Neural crest cell (in vitro differentiated cells): ENCODE results near the gene LDLRAD1. TPM values are rescaled to one million over a fixed set of nuclear protein-coding genes. Genes with fewer than 3 reads are reported as not detected.

Experiments used
- DNase-seq: peaks from one replicate; pipeline ENCODE4 v3.0.0; 2021; ENCODE audit warnings: low read depth, mixed read lengths, low spot score
- H3K27ac Mint-ChIP-seq: one replicate; pipeline ENCODE4 v1.8.0; 2021; ENCODE audit warnings: mild to moderate bottlenecking, mixed read lengths; ENCODE audit not compliant: unreplicated experiment
- H3K27me3 Mint-ChIP-seq: 2 replicates; pipeline ENCODE4 v1.8.0; 2021; ENCODE audit warnings: low read depth, mild to moderate bottlenecking, mixed read lengths
- H3K36me3 Mint-ChIP-seq: 2 replicates; pipeline ENCODE4 v1.8.0; 2021; ENCODE audit warnings: low read depth, mild to moderate bottlenecking, mixed read lengths
- H3K4me1 Mint-ChIP-seq: 2 replicates; pipeline ENCODE4 v1.8.0; 2021; ENCODE audit warnings: mixed read lengths
- H3K4me3 Mint-ChIP-seq: one replicate; pipeline ENCODE4 v1.8.0; 2021; ENCODE audit warnings: mild to moderate bottlenecking, mixed read lengths
- H3K9me3 Mint-ChIP-seq: 2 replicates; pipeline ENCODE4 v1.8.0; 2021; ENCODE audit warnings: mixed read lengths
- total RNA-seq: library from RNA; stranded (reverse); gene quantifications from 2 replicates; pipeline ENCODE4 v1.2.1, GENCODE V29; 2021
- TF ChIP-seq, protein P1 (sequence below): fragments of 200-600 bp; sonication (generic); conservative IDR thresholded peaks from 2 replicates; pipeline ENCODE4 v1.5.0; 2021; ENCODE audit warnings: antibody characterized with exemption, mild to moderate bottlenecking

The LDLRAD1 gene
- total RNA-seq, 1 donor from 2014 or later = not detected

DNA sequence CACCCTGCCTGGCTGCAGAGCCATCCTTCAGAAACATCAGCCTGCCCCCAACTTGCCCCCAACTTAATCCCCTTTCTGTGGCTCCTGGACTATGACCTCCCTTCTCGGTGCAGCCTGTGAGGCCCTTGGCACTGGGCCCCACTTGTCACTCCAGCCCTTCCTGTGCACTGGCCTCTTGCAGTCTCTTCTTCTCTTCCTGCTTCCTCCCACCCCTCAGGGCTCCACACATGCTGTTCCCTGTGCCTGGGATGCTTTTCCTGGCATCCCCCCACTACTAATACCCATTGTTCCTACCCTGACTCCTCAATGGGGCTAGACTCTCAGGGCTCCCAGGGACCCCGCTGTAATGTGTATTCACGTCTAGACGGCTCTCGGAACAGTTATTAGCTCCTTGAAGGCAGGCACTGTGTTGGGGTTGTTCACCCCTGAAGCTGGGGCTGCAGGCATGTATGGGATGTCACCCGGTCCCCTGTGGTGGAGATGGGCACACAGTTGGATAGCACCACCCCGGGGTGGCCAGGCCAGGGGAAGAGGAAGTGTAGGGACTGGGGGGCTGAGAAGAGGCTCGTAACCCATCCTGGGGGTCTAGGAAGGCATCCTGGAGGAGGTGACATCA, 4.5 kb downstream of the LDLRAD1 start:
- Mint-ChIP-seq H3K9me3 (no peaks in the 10 kb centered on the region), H3K36me3 (no peaks in the 10 kb centered on the region), H3K4me1 (no peaks in the 10 kb centered on the region), H3K27me3 (peaks cover 33% of the 10 kb centered on the region), H3K27ac (no peak overlapping the region), H3K4me3 (no peak overlapping the region)
- TF ChIP-seq, protein P1, sequence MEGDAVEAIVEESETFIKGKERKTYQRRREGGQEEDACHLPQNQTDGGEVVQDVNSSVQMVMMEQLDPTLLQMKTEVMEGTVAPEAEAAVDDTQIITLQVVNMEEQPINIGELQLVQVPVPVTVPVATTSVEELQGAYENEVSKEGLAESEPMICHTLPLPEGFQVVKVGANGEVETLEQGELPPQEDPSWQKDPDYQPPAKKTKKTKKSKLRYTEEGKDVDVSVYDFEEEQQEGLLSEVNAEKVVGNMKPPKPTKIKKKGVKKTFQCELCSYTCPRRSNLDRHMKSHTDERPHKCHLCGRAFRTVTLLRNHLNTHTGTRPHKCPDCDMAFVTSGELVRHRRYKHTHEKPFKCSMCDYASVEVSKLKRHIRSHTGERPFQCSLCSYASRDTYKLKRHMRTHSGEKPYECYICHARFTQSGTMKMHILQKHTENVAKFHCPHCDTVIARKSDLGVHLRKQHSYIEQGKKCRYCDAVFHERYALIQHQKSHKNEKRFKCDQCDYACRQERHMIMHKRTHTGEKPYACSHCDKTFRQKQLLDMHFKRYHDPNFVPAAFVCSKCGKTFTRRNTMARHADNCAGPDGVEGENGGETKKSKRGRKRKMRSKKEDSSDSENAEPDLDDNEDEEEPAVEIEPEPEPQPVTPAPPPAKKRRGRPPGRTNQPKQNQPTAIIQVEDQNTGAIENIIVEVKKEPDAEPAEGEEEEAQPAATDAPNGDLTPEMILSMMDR = no peak
- DNase-seq = no peak

DNA sequence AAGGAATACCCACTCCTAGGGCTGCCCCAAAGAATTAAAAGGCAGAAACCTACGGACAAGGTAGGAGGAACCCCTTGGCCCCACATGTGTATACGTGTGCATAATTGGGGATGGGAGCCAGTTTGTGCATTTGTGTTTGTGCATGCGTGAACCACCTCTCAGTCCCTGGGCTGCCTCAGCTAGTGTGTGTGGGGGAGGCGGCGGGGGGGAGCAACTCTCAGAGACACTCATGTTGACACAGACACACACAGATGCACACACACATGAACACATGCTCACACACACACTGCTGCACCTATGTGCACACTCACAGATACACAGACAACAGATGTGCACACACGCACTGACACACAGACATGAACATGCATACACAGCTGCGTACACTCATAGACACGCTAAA, 5.1 kb downstream of the LDLRAD1 start:
- H3K9me3 Mint-ChIP-seq = no peaks in the 10 kb centered on the region
- H3K27ac Mint-ChIP-seq = no peak overlapping the region
- no peak overlapping the region for H3K4me3 Mint-ChIP-seq
- H3K4me1 Mint-ChIP-seq = no peaks in the 10 kb centered on the region
- H3K27me3 Mint-ChIP-seq = peaks cover 30% of the 10 kb centered on the region
- no peak for DNase-seq
- TF ChIP-seq, protein P1 = no peak
- no peaks in the 10 kb centered on the region for H3K36me3 Mint-ChIP-seq

DNA sequence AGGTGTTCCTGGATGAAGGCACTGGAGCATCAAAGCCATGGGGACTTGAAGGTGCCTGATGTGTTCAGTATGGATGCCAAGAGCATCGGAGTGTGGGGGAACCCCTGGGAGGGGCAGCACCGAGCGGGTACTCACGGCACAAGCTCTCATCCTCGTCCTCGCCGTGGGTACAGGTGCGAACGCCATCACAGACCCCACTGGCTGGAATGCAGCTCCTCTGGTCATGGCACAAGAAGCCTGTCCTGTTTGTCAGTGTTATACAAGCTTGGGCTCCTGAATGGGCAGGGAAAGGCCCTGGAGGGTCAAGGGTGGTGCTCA, 6.0 kb downstream of the LDLRAD1 start:
- H3K4me1 Mint-ChIP-seq = no peaks in the 10 kb centered on the region
- H3K4me3 Mint-ChIP-seq = no peak overlapping the region
- TF ChIP-seq, protein P1 = no peak
- H3K36me3 Mint-ChIP-seq = no peaks in the 10 kb centered on the region
- peaks cover 27% of the 10 kb centered on the region for H3K27me3 Mint-ChIP-seq
- H3K9me3 Mint-ChIP-seq = no peaks in the 10 kb centered on the region
- no peak overlapping the region for H3K27ac Mint-ChIP-seq
- no peak for DNase-seq

- Mint-ChIP-seq H3K4me1 (no peaks in the 10 kb centered on the region), H3K36me3 (no peaks in the 10 kb centered on the region), H3K27me3 (peaks cover 23% of the 10 kb centered on the region), H3K4me3 (no peak overlapping the region), H3K9me3 (no peaks in the 10 kb centered on the region), H3K27ac (no peak overlapping the region)
- TF ChIP-seq, protein P1 = no peak
- DNase-seq = no peak
Measured at GRCh38 chr1:54011316-54012007, 6.5 kb downstream of the LDLRAD1 start.

GRCh38 chr1:54010415-54011117, 7.4 kb downstream of the LDLRAD1 start:
- no peak overlapping the region for H3K27ac Mint-ChIP-seq
- H3K27me3 Mint-ChIP-seq = peaks cover 21% of the 10 kb centered on the region
- no peaks in the 10 kb centered on the region for H3K9me3 Mint-ChIP-seq

More at GRCh38 chr1:54010415-54011117, 7.4 kb downstream of the LDLRAD1 start:
- Mint-ChIP-seq H3K4me3 (no peak overlapping the region), H3K4me1 (no peaks in the 10 kb centered on the region), H3K36me3 (no peaks in the 10 kb centered on the region)
- TF ChIP-seq, protein P1 = no peak
- no peak for DNase-seq
